GM12878 (cell line): ENCODE results near the gene PTGFRN.

ENCODE experiments used
- GABPA ChIP-seq: IDR thresholded peaks from 2 replicates; pipeline ENCODE4 v1.6.1; 2014; ENCODE audit warnings: antibody characterized with exemption, low read depth, mild to moderate bottlenecking, inconsistent platforms
- KDM1A ChIP-seq: fragments of 200-600 bp; sonication (generic); IDR thresholded peaks from 2 replicates; pipeline ENCODE4 v1.6.1; 2016; ENCODE audit warnings: borderline replicate concordance

GRCh38 chr1:116957646-116958045 is 47.9 kb downstream of the PTGFRN start:
- TF ChIP-seq KDM1A (no peak), GABPA (no peak)
